ENCODE measurements around the gene MYPOP.

MYPOP gene

DNA sequence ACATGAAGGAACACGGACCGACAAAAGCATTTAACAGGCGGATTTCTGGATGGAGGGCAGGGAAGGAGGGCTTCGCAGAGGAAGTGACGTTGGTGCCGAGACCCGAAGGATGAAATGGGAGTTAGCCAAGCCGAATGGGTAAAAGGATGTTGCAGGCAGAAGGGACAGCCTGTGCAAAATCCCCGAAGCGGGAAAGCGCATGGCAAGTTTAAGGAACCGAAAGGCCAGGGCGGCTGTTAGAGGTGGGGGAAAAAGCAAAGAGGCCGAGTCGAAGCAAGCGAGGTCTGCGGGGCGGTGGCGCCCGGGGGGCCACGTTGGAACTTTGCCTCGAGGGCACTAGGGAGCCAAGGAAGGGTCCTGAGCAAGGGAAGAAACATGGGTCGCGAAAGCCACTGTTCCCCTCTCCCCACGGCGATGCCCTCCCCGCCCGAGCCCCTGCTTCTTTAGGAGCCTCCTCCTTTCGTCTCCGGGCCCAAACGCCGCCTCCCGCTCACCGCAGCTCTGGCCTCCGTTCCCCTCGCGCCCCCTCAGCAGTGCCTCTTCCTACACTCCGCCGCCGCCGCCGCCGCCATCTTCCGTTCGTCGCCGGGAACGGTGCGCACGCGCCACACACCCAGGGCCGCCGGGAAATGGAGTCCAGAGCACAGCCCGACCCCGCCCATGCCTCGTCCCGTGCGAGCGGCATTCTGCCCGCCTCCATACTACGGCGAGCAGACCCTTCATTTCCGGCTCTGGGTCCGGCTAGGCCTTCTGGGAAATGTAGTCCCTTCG, 39.7 kb downstream of the MYPOP start, which contains the start of gene SYMPK:
SYMPK (minus strand) TSS at position 584 of the 771 bp plus-strand sequence. CDS start 8,652 bp downstream, outside the sequence.
- peak; percentile 99 for DNase-seq

DNA sequence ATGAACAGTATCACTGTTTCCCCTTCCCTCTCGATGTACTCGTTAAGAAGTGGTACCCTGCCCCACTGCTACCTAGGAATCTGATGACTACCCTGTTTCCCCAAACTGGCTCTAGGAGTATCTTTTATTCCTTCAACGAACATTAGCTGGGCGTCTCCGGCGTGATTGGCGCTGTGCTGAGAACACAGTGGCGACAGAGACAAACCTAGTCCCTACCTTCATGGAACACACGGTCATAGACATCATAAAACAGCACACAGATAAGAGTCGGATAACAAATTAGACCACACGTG, 40.2 kb downstream of the MYPOP start:
- DNase-seq, result no peak

GRCh38 chr19:45860359-45861259, 41.8 kb downstream of the MYPOP start:
- DNase-seq, result no peak

GRCh38 chr19:45854167-45854778, 48.1 kb downstream of the MYPOP start:
- DNase-seq, result no peak

GRCh38 chr19:45852983-45853382, 49.4 kb downstream of the MYPOP start:
- DNase-seq, result no peak

DNA sequence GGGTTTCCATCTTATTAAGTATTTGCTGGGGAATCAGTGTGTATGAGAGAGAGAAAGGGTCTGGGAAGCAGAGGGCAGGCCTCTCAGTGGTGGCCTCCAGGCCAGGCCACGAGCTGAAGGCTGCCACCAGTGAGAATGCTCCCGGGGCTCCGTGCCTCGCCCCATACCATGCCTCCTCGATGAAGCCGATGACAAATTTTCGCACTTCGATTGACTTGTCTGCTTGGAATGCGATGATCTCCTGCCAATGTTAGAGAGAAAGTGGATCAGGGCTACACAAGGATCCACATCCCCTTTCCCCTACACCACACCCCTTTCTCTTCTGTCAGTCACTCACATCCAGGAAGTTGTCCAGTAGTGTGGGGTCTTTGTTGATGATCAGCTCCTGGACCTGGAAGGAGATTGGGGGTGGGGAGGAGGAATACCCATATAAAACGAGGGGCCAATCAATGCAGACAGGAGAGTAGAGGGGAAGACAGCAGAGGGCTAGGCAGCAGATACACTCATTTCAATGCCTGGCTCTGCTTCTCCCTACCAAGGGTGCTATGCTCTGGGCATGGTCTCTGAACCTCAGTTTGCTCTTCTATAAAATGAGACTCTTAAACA, 50.2 kb downstream of the MYPOP start:
- DNase-seq, result no peak

GRCh38 chr19:45848922-45849321, 53.5 kb downstream of the MYPOP start:
- DNase-seq, result no peak

GRCh38 chr19:45847663-45848062, 54.8 kb downstream of the MYPOP start:
- no peak for DNase-seq

- DNase-seq, result no peak
These were observed 60.2 kb downstream of the MYPOP start for GRCh38 chr19:45842198-45842597.
